ENCODE data around the gene VWF. TPM values are rescaled to one million over a fixed set of nuclear protein-coding genes. Genes with fewer than 3 reads are reported as not detected.

VWF gene
- total RNA-seq, 4 donors from 2014 or later: 94.3 to 261 (median 162) TPM

GRCh38 chr12:5964913-5965900, 159.3 kb downstream of the VWF start:
- ATAC-seq: no peak
- H3K27me3 ChIP-seq: no peaks in the 10 kb centered on the region
- H3K4me3 ChIP-seq: no peak overlapping the region
- no peaks in the 10 kb centered on the region for H3K9me3 ChIP-seq
- TF ChIP-seq EP300 (IDR thresholded peaks at IDR 0.05) (no peak), CTCF (IDR thresholded peaks at IDR 0.05) (no peak), POLR2A (IDR thresholded peaks at IDR 0.05) (no peak), POLR2AphosphoS5 (IDR thresholded peaks at IDR 0.05) (no peak)
- H3K36me3 ChIP-seq: no peaks in the 10 kb centered on the region
- no peaks in the 10 kb centered on the region for H3K4me1 ChIP-seq
- WGBS, 2 donors (ENCODE audit: low coverage in 1 of 2): 56 to 63% methylated on average over 5 to 15 of the region's 24 CpGs
- no peak overlapping the region for H3K27ac ChIP-seq

- H3K36me3 ChIP-seq: no peaks in the 10 kb centered on the region
- no peaks in the 10 kb centered on the region for H3K4me1 ChIP-seq
- no peak overlapping the region for H3K4me3 ChIP-seq
- ATAC-seq: no peak
- H3K27ac ChIP-seq: no peak overlapping the region
- WGBS, 2 donors (ENCODE audit: low coverage in 1 of 2): 40 to 100% methylated on average over 1 to 2 of the region's 7 CpGs
- TF ChIP-seq CTCF (IDR thresholded peaks at IDR 0.05) (no peak), POLR2AphosphoS5 (IDR thresholded peaks at IDR 0.05) (no peak), POLR2A (IDR thresholded peaks at IDR 0.05) (no peak), EP300 (IDR thresholded peaks at IDR 0.05) (no peak)
- no peaks in the 10 kb centered on the region for H3K27me3 ChIP-seq
- no peaks in the 10 kb centered on the region for H3K9me3 ChIP-seq
Observed at GRCh38 chr12:5963515-5963914, 161.0 kb downstream of the VWF start.

GRCh38 chr12:5960783-5961182, 163.7 kb downstream of the VWF start:
- ATAC-seq: no peak

GRCh38 chr12:5956987-5957386, 167.5 kb downstream of the VWF start:
- H3K4me3 ChIP-seq: no peak overlapping the region

More at GRCh38 chr12:5960783-5961182, 163.7 kb downstream of the VWF start:
- TF ChIP-seq POLR2AphosphoS5 (IDR thresholded peaks at IDR 0.05) (no peak), CTCF (IDR thresholded peaks at IDR 0.05) (no peak), EP300 (IDR thresholded peaks at IDR 0.05) (no peak), POLR2A (IDR thresholded peaks at IDR 0.05) (no peak)
- Histone ChIP-seq H3K4me3 (no peak overlapping the region), H3K4me1 (no peaks in the 10 kb centered on the region), H3K27ac (no peak overlapping the region), H3K27me3 (peaks cover 10% of the 10 kb centered on the region), H3K9me3 (no peaks in the 10 kb centered on the region), H3K36me3 (no peaks in the 10 kb centered on the region)
- 83 to 100% methylated on average over 1 to 2 of the region's 4 CpGs for WGBS, 2 donors (ENCODE audit: low coverage in 1 of 2)

GRCh38 chr12:5954661-5955060, 169.8 kb downstream of the VWF start:
- 0 to 18% methylated on average over 1 to 3 of the region's 3 CpGs for WGBS, 2 donors (ENCODE audit: low coverage in 1 of 2)
- no peak for ATAC-seq
- TF ChIP-seq POLR2A (IDR thresholded peaks at IDR 0.05): no peak
- TF ChIP-seq CTCF (IDR thresholded peaks at IDR 0.05): no peak
- TF ChIP-seq POLR2AphosphoS5 (IDR thresholded peaks at IDR 0.05): no peak
- TF ChIP-seq EP300 (IDR thresholded peaks at IDR 0.05): no peak
- Histone ChIP-seq H3K27me3 (peaks cover 27% of the 10 kb centered on the region), H3K36me3 (peaks cover 0 to 6% of the 10 kb centered on the region in 2 donors), H3K4me1 (no peaks in the 10 kb centered on the region), H3K4me3 (no peak overlapping the region), H3K9me3 (no peaks in the 10 kb centered on the region), H3K27ac (no peak overlapping the region)

More at GRCh38 chr12:5956987-5957386, 167.5 kb downstream of the VWF start:
- 97 to 99% methylated on average over 5 of the region's 5 CpGs for WGBS, 2 donors (ENCODE audit: low coverage in 1 of 2)
- no peak for ATAC-seq
- no peak overlapping the region for H3K27ac ChIP-seq
- peaks cover 20% of the 10 kb centered on the region for H3K27me3 ChIP-seq
- H3K9me3 ChIP-seq: no peaks in the 10 kb centered on the region
- H3K36me3 ChIP-seq: no peaks in the 10 kb centered on the region
- no peaks in the 10 kb centered on the region for H3K4me1 ChIP-seq
- no peak for TF ChIP-seq POLR2AphosphoS5 (IDR thresholded peaks at IDR 0.05)
- TF ChIP-seq POLR2A (IDR thresholded peaks at IDR 0.05): no peak

Data from gastroesophageal sphincter (tissue), 4 donors.